HG03439 (cell line): ENCODE data around the gene TIMP1.

Experiments
- ATAC-seq: cut with Tn5 transposase; IDR thresholded peaks from one replicate; pipeline ENCODE4 v1.9.1; 2021; ENCODE audit warnings: mild to moderate bottlenecking, moderate library complexity; ENCODE audit not compliant: unreplicated experiment

Gene TIMP1

GRCh38 chrX:47581731-47582647, at the start of gene TIMP1:
TIMP1 (plus strand) TSS chrX:47582436; CDS start chrX:47583416, 980 bp downstream.
- ATAC-seq: peak; percentile 68

GRCh38 chrX:47539860-47540259, 42.4 kb upstream of the TIMP1 start:
- ATAC-seq: no peak

GRCh38 chrX:47540754-47541538, 41.3 kb upstream of the TIMP1 start:
- no peak for ATAC-seq

- ATAC-seq: no peak
Measured at GRCh38 chrX:47543496-47543895, 38.7 kb upstream of the TIMP1 start.

- peak; percentile 77 for ATAC-seq
Measured at GRCh38 chrX:47556045-47556623, 26.1 kb upstream of the TIMP1 start.

GRCh38 chrX:47558436-47558835, 23.8 kb upstream of the TIMP1 start:
- no peak for ATAC-seq

- peak; percentile 3 for ATAC-seq
Measured at GRCh38 chrX:47560179-47560933, 21.9 kb upstream of the TIMP1 start.

- ATAC-seq: peak; percentile 91
Measured at GRCh38 chrX:47560934-47561658, 21.1 kb upstream of the TIMP1 start, which contains the start of gene ARAF. ARAF (plus strand) TSS chrX:47561205; CDS start chrX:47562968, 1,763 bp downstream.

GRCh38 chrX:47561659-47562151, 20.5 kb upstream of the TIMP1 start:
- no peak for ATAC-seq

- no peak for ATAC-seq
Measured at GRCh38 chrX:47562615-47563243, 19.5 kb upstream of the TIMP1 start.

- no peak for ATAC-seq
Measured at GRCh38 chrX:47563801-47564315, 18.4 kb upstream of the TIMP1 start.

- no peak for ATAC-seq
Measured at GRCh38 chrX:47564438-47565085, 17.7 kb upstream of the TIMP1 start.

GRCh38 chrX:47566841-47567240, 15.4 kb upstream of the TIMP1 start:
- ATAC-seq: no peak

- ATAC-seq: no peak
Measured at GRCh38 chrX:47568656-47569295, 13.5 kb upstream of the TIMP1 start.

GRCh38 chrX:47570794-47571193, 11.4 kb upstream of the TIMP1 start:
- no peak for ATAC-seq

GRCh38 chrX:47571215-47571614, 11.0 kb upstream of the TIMP1 start:
- no peak for ATAC-seq

GRCh38 chrX:47571896-47572295, 10.3 kb upstream of the TIMP1 start:
- ATAC-seq: no peak

- ATAC-seq: no peak
Measured at GRCh38 chrX:47572773-47573340, 9.4 kb upstream of the TIMP1 start.
